IMR-90 (cell line): ENCODE measurements around the gene CFAP61. TPM values are rescaled to one million over a fixed set of nuclear protein-coding genes. Genes with fewer than 3 reads are reported as not detected.

Experiments
- ATAC-seq: fragments of 200-7000 bp; cut with Tn5 transposase; 2 replicates; pipeline ENCODE4 v1.9.1; 2020; ENCODE audit warnings: low read depth, mild to moderate bottlenecking, moderate library complexity
- BruUV-seq: library from RNA; stranded (reverse); fragments of 400-500 nt; replicated peaks from 2 replicates; lab custom pipeline; 2021; lab: Mats Ljungman, UMichigan
- CTCF ChIA-PET: fragments of 300-600 bp; formaldehyde crosslinking; extraction: SDS; loops from one replicate; lab custom pipeline; 2021; ENCODE audit warnings: antibody characterized with exemption; lab: Yijun Ruan, JAX
- POLR2A ChIA-PET: fragments of 300-600 bp; sonication (Branson Sonifier 250); formaldehyde crosslinking; loops from one replicate; lab custom pipeline; 2022; ENCODE audit warnings: antibody characterized with exemption; ENCODE audit not compliant: unreplicated experiment; lab: Charles Lee
- DNase-seq: peaks from one replicate; pipeline ENCODE4 v3.0.0; 2013
- H2AFZ ChIP-seq: replicated peaks from 2 replicates; pipeline ENCODE3; 2013; ENCODE audit warnings: low read length, mild to moderate bottlenecking; ENCODE audit not compliant: poor library complexity
- H2AK5ac ChIP-seq: 2 replicates; pipeline ENCODE4 v1.6.1; 2013; ENCODE audit warnings: low read depth, low read length, inconsistent platforms
- H2AK9ac ChIP-seq: replicated peaks from 2 replicates; pipeline ENCODE3; 2013; ENCODE audit warnings: mild to moderate bottlenecking, low read depth, low read length, moderate library complexity; ENCODE audit not compliant: poor library complexity
- H2BK120ac ChIP-seq: 2 replicates; pipeline ENCODE4 v1.6.1; 2013; ENCODE audit warnings: low read depth, low read length, inconsistent platforms
- H2BK15ac ChIP-seq: 3 replicates; pipeline ENCODE4 v1.6.1; 2013; ENCODE audit warnings: low read depth, low read length, inconsistent platforms
- H2BK20ac ChIP-seq: 2 replicates; pipeline ENCODE4 v1.6.1; 2013; ENCODE audit warnings: low read depth, mild to moderate bottlenecking, inconsistent platforms, low read length, moderate library complexity
- H2BK5ac ChIP-seq: 2 replicates; pipeline ENCODE4 v1.6.1; 2013; ENCODE audit warnings: mild to moderate bottlenecking, low read depth, low read length, inconsistent platforms; ENCODE audit not compliant: poor library complexity, severe bottlenecking
- H3K14ac ChIP-seq: replicated peaks from 2 replicates; pipeline ENCODE4 v1.6.1; 2013; ENCODE audit warnings: low read depth, low read length, inconsistent platforms
- H3K18ac ChIP-seq: 2 replicates; pipeline ENCODE4 v1.6.1; 2013; ENCODE audit warnings: low read depth, low read length, control low read depth
- H3K23ac ChIP-seq: 2 replicates; pipeline ENCODE4 v1.6.1; 2013; ENCODE audit warnings: low read depth, low read length, inconsistent platforms
- H3K27ac ChIP-seq: 2 replicates; pipeline ENCODE4 v1.5.1; 2013; ENCODE audit warnings: mild to moderate bottlenecking, control low read depth, low read length; ENCODE audit not compliant: insufficient read depth
- H3K27me3 ChIP-seq: 2 replicates; pipeline ENCODE4 v1.6.1; 2013; ENCODE audit warnings: low read length; ENCODE audit not compliant: control insufficient read depth, insufficient read depth
- H3K36me3 ChIP-seq: 2 replicates; pipeline ENCODE4 v1.6.1; 2013; ENCODE audit warnings: low read length, mixed read lengths; ENCODE audit not compliant: control insufficient read depth, insufficient read depth
- H3K4ac ChIP-seq: 2 replicates; pipeline ENCODE4 v1.6.1; 2013; ENCODE audit warnings: low read depth, low read length, inconsistent platforms
- H3K4me1 ChIP-seq: 2 replicates; pipeline ENCODE4 v1.6.1; 2013; ENCODE audit warnings: low read length, mixed read lengths; ENCODE audit not compliant: control insufficient read depth, insufficient read depth
- H3K4me2 ChIP-seq: 2 replicates; pipeline ENCODE4 v1.6.1; 2013; ENCODE audit warnings: low read depth, mild to moderate bottlenecking, control low read depth, low read length, moderate library complexity
- H3K4me3 ChIP-seq: 2 replicates; pipeline ENCODE4 v1.5.1; 2013; ENCODE audit warnings: low read depth, mild to moderate bottlenecking, control low read depth, low read length, moderate library complexity; ENCODE audit not compliant: insufficient read depth
- H3K56ac ChIP-seq: 2 replicates; pipeline ENCODE4 v1.6.1; 2013; ENCODE audit warnings: low read length, inconsistent platforms; ENCODE audit not compliant: insufficient read depth; ENCODE audit errors: extremely low read depth
- H3K79me1 ChIP-seq, 2 experiments: 2 replicates each; pipeline ENCODE4 v1.6.1; 2013; ENCODE audit warnings: low read length in 2 of 2, inconsistent platforms in 1 of 2, low read depth in 1 of 2
- H3K9ac ChIP-seq: 2 replicates; pipeline ENCODE4 v1.6.1; 2013; ENCODE audit warnings: low read depth, low read length, control low read depth
- H3K9me1 ChIP-seq: 2 replicates; pipeline ENCODE4 v1.6.1; 2013; ENCODE audit warnings: low read length, inconsistent platforms; ENCODE audit not compliant: insufficient read depth
- H3K9me3 ChIP-seq: 2 replicates; pipeline ENCODE4 v1.6.1; 2013; ENCODE audit warnings: low read length; ENCODE audit not compliant: control insufficient read depth, insufficient read depth
- H4K20me1 ChIP-seq: 2 replicates; pipeline ENCODE4 v1.6.1; 2013; ENCODE audit warnings: low read length, inconsistent platforms; ENCODE audit not compliant: insufficient read depth
- H4K5ac ChIP-seq: 2 replicates; pipeline ENCODE4 v1.6.1; 2013; ENCODE audit warnings: mild to moderate bottlenecking, low read depth, low read length, control low read depth
- H4K8ac ChIP-seq, 2 experiments: 2 replicates each; pipeline ENCODE4 v1.6.1; 2013; ENCODE audit warnings: low read depth in 2 of 2, low read length in 2 of 2, control low read depth in 1 of 2, inconsistent platforms in 1 of 2
- H4K91ac ChIP-seq: 2 replicates; pipeline ENCODE4 v1.6.1; 2013; ENCODE audit warnings: low read depth, low read length, inconsistent platforms; ENCODE audit not compliant: insufficient read depth
- BHLHE40 ChIP-seq: fragments of 150-350 bp; IDR thresholded peaks from 2 replicates; pipeline ENCODE4 v1.6.1; 2016; ENCODE audit warnings: mild to moderate bottlenecking, low read depth, low read length
- CEBPB ChIP-seq: IDR thresholded peaks from 2 replicates; pipeline ENCODE4 v1.6.1; 2012; ENCODE audit warnings: low read depth, low read length, improper control_type of control experiment
- CHD1 ChIP-seq: IDR thresholded peaks from 2 replicates; pipeline ENCODE4 v1.6.1; 2012; ENCODE audit warnings: low read depth, low read length, improper control_type of control experiment
- CTCF ChIP-seq: conservative IDR thresholded peaks from 2 replicates; pipeline ENCODE4 v1.5.1; 2012; ENCODE audit warnings: mild to moderate bottlenecking, low read depth, low read length, improper control_type of control experiment
- FOS ChIP-seq: fragments of 150-350 bp; IDR thresholded peaks from 2 replicates; pipeline ENCODE4 v1.6.1; 2016; ENCODE audit warnings: low read depth, low read length
- MAFK ChIP-seq: IDR thresholded peaks from 2 replicates; pipeline ENCODE4 v1.6.1; 2012; ENCODE audit warnings: low read depth, low read length, improper control_type of control experiment
- MAZ ChIP-seq: IDR thresholded peaks from 2 replicates; pipeline ENCODE4 v1.6.1; 2012; ENCODE audit warnings: low read depth, mild to moderate bottlenecking, low read length, improper control_type of control experiment, moderate library complexity, borderline replicate concordance
- MXI1 ChIP-seq: IDR thresholded peaks from 2 replicates; pipeline ENCODE4 v1.6.1; 2012; ENCODE audit warnings: low read depth, mild to moderate bottlenecking, low read length, moderate library complexity, borderline replicate concordance
- NFE2L2 ChIP-seq: fragments of 150-350 bp; IDR thresholded peaks from 2 replicates; pipeline ENCODE4 v1.6.1; 2016; ENCODE audit warnings: low read depth, mild to moderate bottlenecking, low read length
- POLR2A ChIP-seq: IDR thresholded peaks from 2 replicates; pipeline ENCODE4 v1.6.1; 2012; ENCODE audit warnings: mild to moderate bottlenecking, low read depth, low read length
- RAD21 ChIP-seq: IDR thresholded peaks from 2 replicates; pipeline ENCODE4 v1.6.1; 2012; ENCODE audit warnings: low read length, improper control_type of control experiment
- RCOR1 ChIP-seq: IDR thresholded peaks from 2 replicates; pipeline ENCODE4 v1.6.1; 2012; ENCODE audit warnings: mild to moderate bottlenecking, low read length, improper control_type of control experiment; ENCODE audit not compliant: insufficient replicate concordance
- RFX5 ChIP-seq: IDR thresholded peaks from 2 replicates; pipeline ENCODE4 v1.8.0; 2012; ENCODE audit warnings: low read depth, mild to moderate bottlenecking, low read length, moderate library complexity
- USF2 ChIP-seq: fragments of 150-350 bp; IDR thresholded peaks from 2 replicates; pipeline ENCODE4 v1.6.1; 2017; ENCODE audit warnings: mild to moderate bottlenecking, antibody characterized with exemption, low read length, low read depth
- WGBS, 2 experiments: methylation state at CpG; one replicate each; pipeline versions ENCODE4 v1.1.5 to v1.1.7; 2013; ENCODE audit warnings: missing lambda C conversion rate in 2 of 2; ENCODE audit not compliant: insufficient read length in 1 of 2; ENCODE audit errors: extremely low coverage in 2 of 2; 5-methylcytosine and 5-hydroxymethylcytosine counted together
- dilution Hi-C: fragments of 300-500 bp; cut with HindIII; formaldehyde crosslinking; loops from one replicate; pipeline ENCODE4 v1.14.3; 2018; ENCODE audit warnings: low sequenced_read_pairs; ENCODE audit not compliant: unreplicated experiment
- in situ Hi-C: fragments of 300-500 bp; cut with MboI; formaldehyde crosslinking; loops from 3 replicates; pipeline ENCODE4 v1.14.3; 2019; ENCODE audit warnings: low sequenced_read_pairs, inconsistent platforms, mixed read lengths
- intact Hi-C: fragments of 100-400 bp; cut with micrococcal nuclease; formaldehyde crosslinking; loops from 2 replicates; pipeline ENCODE4 v1.10.0; 2022
- polyA plus RNA-seq, 3 experiments: library from polyadenylated mRNA; depleted of rRNA; stranded (reverse); fragments of >200 nt; gene quantifications; 2 replicates each; pipeline ENCODE4 v1.2.3, GENCODE V29; 2012; ENCODE audit warnings: low replicate concordance in 1 of 3
- total RNA-seq: library from RNA; depleted of rRNA; stranded (reverse); fragments of >200 nt; gene quantifications from 2 replicates; pipeline ENCODE4 v1.2.3, GENCODE V29; 2012

The CFAP61 gene
- total and polyA plus RNA-seq, 2 of the 4 experiments (the other 2 are of a cell fraction) = 0.07 TPM; not detected in 1

- H2BK120ac ChIP-seq = no peak overlapping the region
- ChIA-PET POLR2A (no interaction called here), CTCF (no interaction called here)
- H3K36me3 ChIP-seq = no peaks in the 10 kb centered on the region
- in situ Hi-C loops = no loop called here
- no peak overlapping the region for H3K4ac ChIP-seq
- no peak overlapping the region for H3K27ac ChIP-seq
- H2AK5ac ChIP-seq = no peak overlapping the region
- H3K27me3 ChIP-seq = no peaks in the 10 kb centered on the region; the same call in 1 of the 2 replicates
- intact Hi-C loops = no loop called here
- H4K5ac ChIP-seq = no peak overlapping the region
- TF ChIP-seq MAFK = no peak
- TF ChIP-seq RAD21 = no peak
- no peak for TF ChIP-seq NFE2L2
- TF ChIP-seq RCOR1 = no peak
- TF ChIP-seq BHLHE40 = no peak
- no peak for TF ChIP-seq CTCF
- no peak for TF ChIP-seq MXI1
- TF ChIP-seq USF2 = no peak
- no peak for TF ChIP-seq POLR2A
- TF ChIP-seq FOS = no peak
- TF ChIP-seq CEBPB = no peak
- no peak for TF ChIP-seq MAZ
- no peak for TF ChIP-seq CHD1
- no peak for TF ChIP-seq RFX5
- no peak overlapping the region for H3K9ac ChIP-seq
- no peaks in the 10 kb centered on the region; the same call in 1 of the 2 replicates for H4K20me1 ChIP-seq
- H2BK20ac ChIP-seq = no peak overlapping the region
- DNase-seq (no peak), ATAC-seq (no peak)
- H3K18ac ChIP-seq = no peak overlapping the region
- H3K56ac ChIP-seq = no peak overlapping the region
- dilution Hi-C loops = no loop called here
- no TSS peak for BruUV-seq
- no peaks in the 10 kb centered on the region for H3K4me1 ChIP-seq
- no peak overlapping the region for H3K4me2 ChIP-seq
- H2AFZ ChIP-seq = peak overlapping the region; percentile 29
- H4K91ac ChIP-seq = no peak overlapping the region
- no peak overlapping the region for H4K8ac ChIP-seq
- no peak overlapping the region for H2AK9ac ChIP-seq
- H3K9me3 ChIP-seq = no peaks in the 10 kb centered on the region
- no peaks in the 10 kb centered on the region for H3K79me1 ChIP-seq
- no peaks in the 10 kb centered on the region for H3K9me1 ChIP-seq
- no peak overlapping the region for H2BK15ac ChIP-seq
- no peak overlapping the region for H3K4me3 ChIP-seq
- no CpG with 5 or more reads among the region's 5 CpGs for WGBS, 2 experiments
- H2BK5ac ChIP-seq = no peak overlapping the region
- H3K14ac ChIP-seq = no peak overlapping the region
- H3K23ac ChIP-seq = no peak overlapping the region; the same call in 1 of the 2 replicates
Observed at GRCh38 chr20:20212675-20213096, 160.4 kb downstream of the CFAP61 start.
